Keratinocyte (primary cell): ENCODE data around the gene BEST1. TPM values are rescaled to one million over a fixed set of nuclear protein-coding genes. Genes with fewer than 3 reads are reported as not detected.

Experiments
- DNase-seq: peaks from one replicate; pipeline ENCODE4 v3.0.0-alpha.2; 2011; ENCODE audit warnings: low read depth, missing footprints, low spot score
- FAIRE-seq: peaks from 2 replicates; lab custom pipeline; 2011; peaks lifted over from hg19 to GRCh38; lab: Jason Lieb, UNC
- H2AFZ ChIP-seq: 2 replicates; pipeline ENCODE4 v1.6.0; 2012; ENCODE audit warnings: low read length, control low read depth, inconsistent platforms; ENCODE audit not compliant: control insufficient read depth
- H3K27ac ChIP-seq: 2 replicates; pipeline ENCODE4 v1.5.1; 2011; ENCODE audit warnings: low read length; ENCODE audit not compliant: control insufficient read depth, insufficient read depth
- H3K27me3 ChIP-seq: 3 replicates; pipeline ENCODE4 v1.6.0; 2011; ENCODE audit warnings: low read length; ENCODE audit not compliant: control insufficient read depth, insufficient read depth; ENCODE audit errors: extremely low read depth
- H3K36me3 ChIP-seq, 2 experiments: 2 replicates in 1 of 2; 3 replicates in 1 of 2; pipeline ENCODE4 v1.5.1; 2011; ENCODE audit warnings: low read length in 2 of 2, mild to moderate bottlenecking in 1 of 2; ENCODE audit not compliant: control insufficient read depth in 2 of 2, insufficient read depth in 2 of 2; ENCODE audit errors: extremely low read depth in 1 of 2
- H3K4me1 ChIP-seq: 3 replicates; pipeline ENCODE4 v1.5.1; 2011; ENCODE audit warnings: low read length; ENCODE audit not compliant: control insufficient read depth, insufficient read depth; ENCODE audit errors: extremely low read depth
- H3K4me2 ChIP-seq: 3 replicates; pipeline ENCODE4 v1.6.0; 2011; ENCODE audit warnings: low read depth, low read length; ENCODE audit not compliant: control insufficient read depth, insufficient read depth; ENCODE audit errors: extremely low read depth
- H3K4me3 ChIP-seq, 3 experiments: fragments of 200-600 bp in 1 of 3; sonication (generic) in 1 of 3; 2 replicates in 2 of 3; 3 replicates in 1 of 3; pipeline ENCODE4 v1.5.1; 2011 to 2016; ENCODE audit warnings: low read length in 3 of 3, mild to moderate bottlenecking in 3 of 3, control low read depth in 2 of 3, inconsistent platforms in 1 of 3, low read depth in 1 of 3, mixed read lengths in 1 of 3, mixed run types in 1 of 3, moderate library complexity in 1 of 3; ENCODE audit not compliant: control insufficient read depth in 2 of 3, insufficient read depth in 2 of 3; ENCODE audit errors: extremely low read depth in 1 of 3
- H3K79me2 ChIP-seq: 2 replicates; pipeline ENCODE4 v1.6.0; 2012; ENCODE audit warnings: low read length; ENCODE audit not compliant: control insufficient read depth, insufficient read depth
- H3K9ac ChIP-seq: 3 replicates; pipeline ENCODE4 v1.6.0; 2011; ENCODE audit warnings: low read length; ENCODE audit not compliant: control insufficient read depth, insufficient read depth; ENCODE audit errors: extremely low read depth
- H3K9me1 ChIP-seq: 3 replicates; pipeline ENCODE4 v1.6.0; 2011; ENCODE audit warnings: low read length; ENCODE audit not compliant: control insufficient read depth, insufficient read depth; ENCODE audit errors: extremely low read depth
- H3K9me3 ChIP-seq: 2 replicates; pipeline ENCODE4 v1.5.1; 2012; ENCODE audit warnings: low read depth, low read length; ENCODE audit not compliant: control insufficient read depth
- H4K20me1 ChIP-seq: 3 replicates; pipeline ENCODE4 v1.6.0; 2011; ENCODE audit warnings: low read length; ENCODE audit not compliant: control insufficient read depth, insufficient read depth; ENCODE audit errors: extremely low read depth
- CTCF ChIP-seq, 3 experiments: IDR thresholded peaks in 1 of 3; conservative IDR thresholded peaks in 1 of 3; optimal IDR thresholded peaks in 1 of 3; 2 replicates in 2 of 3; 3 replicates in 1 of 3; pipeline versions ENCODE3 to v1.5.1; 2011; ENCODE audit warnings: low read length in 3 of 3, mild to moderate bottlenecking in 3 of 3, moderate library complexity in 2 of 3, control low read depth in 1 of 3, inconsistent platforms in 1 of 3; ENCODE audit not compliant: insufficient read depth in 2 of 3; ENCODE audit errors: extremely low read depth in 1 of 3
- EZH2 ChIP-seq: IDR thresholded peaks from one replicate; pipeline ENCODE4 v1.6.1; 2012; ENCODE audit warnings: inconsistent platforms, mild to moderate bottlenecking, low read length, moderate library complexity
- dilution Hi-C: fragments of 300-500 bp; cut with MboI; formaldehyde crosslinking; loops from one replicate; pipeline ENCODE4 v1.7.0; 2020; ENCODE audit warnings: low sequenced_read_pairs; ENCODE audit not compliant: extremely low pct_ligation_motif_present
- polyA plus RNA-seq, 5 experiments: library from polyadenylated mRNA; depleted of rRNA in 3 of 5; stranded (reverse) in 3 of 5; stranded (forward) in 1 of 5; unstranded in 1 of 5; fragments of >200 nt; gene quantifications; 1 replicate in 1 of 5; 2 replicates in 3 of 5; 3 replicates in 1 of 5; pipeline versions ENCODE4 v1.2.1 to v1.2.3, GENCODE V29; 2011 to 2012; ENCODE audit warnings: missing spikeins in 2 of 5, low read depth in 1 of 5, low replicate concordance in 1 of 5

The BEST1 gene
- polyA plus RNA-seq, 1 donor (not counting 4 experiments of a cell fraction or from before 2014, with no cell fraction given): 0.13 TPM

GRCh38 chr11:61927501-61927900 is 22.6 kb upstream of the BEST1 start:
- no peak overlapping the region for H2AFZ ChIP-seq
- H3K9me3 ChIP-seq: no peaks in the 10 kb centered on the region
- no peaks in the 10 kb centered on the region for H3K79me2 ChIP-seq
- no peaks in the 10 kb centered on the region for H3K36me3 ChIP-seq
- no peak overlapping the region for H3K4me3 ChIP-seq
- no peak for TF ChIP-seq CTCF (optimal IDR thresholded peaks at IDR 0.05 in 1 of 3, IDR thresholded peaks at IDR 0.05 in 1 of 3, conservative IDR thresholded peaks at IDR 0.05 in 1 of 3; ENCODE audit: extremely low read depth in 1 of 3, insufficient read depth in 2 of 3, low read length in 3 of 3)
- TF ChIP-seq EZH2: no peak
- H3K4me1 ChIP-seq: no peaks in the 10 kb centered on the region
- FAIRE-seq (no peak), DNase-seq (no peak)
- no peaks in the 10 kb centered on the region for H4K20me1 ChIP-seq
- no peaks in the 10 kb centered on the region for H3K9me1 ChIP-seq
- H3K9ac ChIP-seq: no peak overlapping the region
- no peak overlapping the region for H3K27ac ChIP-seq
- H3K4me2 ChIP-seq: no peak overlapping the region
- peaks cover 18% of the 10 kb centered on the region for H3K27me3 ChIP-seq
- dilution Hi-C loops: no loop called here

GRCh38 chr11:61928606-61929005 is 21.5 kb upstream of the BEST1 start:
- H3K27me3 ChIP-seq: peaks cover 9% of the 10 kb centered on the region
- no peak overlapping the region for H2AFZ ChIP-seq
- no peaks in the 10 kb centered on the region for H3K4me1 ChIP-seq
- H3K4me3 ChIP-seq: no peak overlapping the region
- no peak for TF ChIP-seq CTCF (optimal IDR thresholded peaks at IDR 0.05 in 1 of 3, IDR thresholded peaks at IDR 0.05 in 1 of 3, conservative IDR thresholded peaks at IDR 0.05 in 1 of 3; ENCODE audit: extremely low read depth in 1 of 3, insufficient read depth in 2 of 3, low read length in 3 of 3)
- no peak for TF ChIP-seq EZH2
- FAIRE-seq: no peak
- no peak overlapping the region for H3K9ac ChIP-seq
- H3K79me2 ChIP-seq: no peaks in the 10 kb centered on the region
- H3K9me1 ChIP-seq: no peaks in the 10 kb centered on the region
- DNase-seq: no peak
- H3K4me2 ChIP-seq: no peak overlapping the region
- no peaks in the 10 kb centered on the region for H4K20me1 ChIP-seq
- no peak overlapping the region for H3K27ac ChIP-seq
- dilution Hi-C loops: no loop called here
- no peaks in the 10 kb centered on the region for H3K36me3 ChIP-seq
- no peaks in the 10 kb centered on the region for H3K9me3 ChIP-seq
